RWPE2 (cell line): ENCODE results near the gene XAGE2.

ENCODE experiments used
- ATAC-seq: fragments of 200-7000 bp; cut with Tn5 transposase; 3 replicates; pipeline ENCODE4 v1.9.1; 2021; ENCODE audit warnings: low read depth
- DNase-seq: peaks from one replicate; pipeline ENCODE4 v3.0.0-alpha.2; 2020; ENCODE audit warnings: low spot score
- H3K27ac ChIP-seq: fragments of 450-650 bp; 2 replicates; pipeline ENCODE4 v1.5.1; 2017; ENCODE audit warnings: mild to moderate bottlenecking; ENCODE audit not compliant: poor library complexity, severe bottlenecking
- H3K27me3 ChIP-seq: fragments of 250-450 bp; sonication (Bioruptor Pico); 2 replicates; pipeline ENCODE4 v1.5.1; 2021; ENCODE audit warnings: mild to moderate bottlenecking, moderate library complexity; ENCODE audit not compliant: insufficient read depth, poor library complexity, severe bottlenecking
- H3K36me3 ChIP-seq: fragments of 250-450 bp; sonication (Bioruptor Pico); 2 replicates; pipeline ENCODE4 v1.5.1; 2020; ENCODE audit warnings: low read depth, mild to moderate bottlenecking, moderate library complexity
- H3K4me1 ChIP-seq: fragments of 250-450 bp; sonication (Bioruptor Pico); 2 replicates; pipeline ENCODE4 v1.5.1; 2021; ENCODE audit warnings: mild to moderate bottlenecking, moderate library complexity; ENCODE audit not compliant: insufficient read depth, poor library complexity, severe bottlenecking
- H3K4me3 ChIP-seq: fragments of 250-450 bp; sonication (Bioruptor Pico); 2 replicates; pipeline ENCODE4 v1.5.1; 2021; ENCODE audit warnings: mild to moderate bottlenecking, moderate library complexity; ENCODE audit not compliant: severe bottlenecking
- H3K9me3 ChIP-seq: fragments of 250-450 bp; sonication (Bioruptor Pico); 2 replicates; pipeline ENCODE4 v1.5.1; 2021; ENCODE audit warnings: mild to moderate bottlenecking, moderate library complexity; ENCODE audit not compliant: severe bottlenecking
- TF ChIP-seq, protein P1 (sequence below): fragments of 450-650 bp; IDR thresholded peaks from one replicate; pipeline ENCODE4 v1.5.1; 2017; ENCODE audit warnings: mild to moderate bottlenecking, moderate library complexity; ENCODE audit not compliant: poor library complexity, severe bottlenecking

Gene XAGE2

DNA sequence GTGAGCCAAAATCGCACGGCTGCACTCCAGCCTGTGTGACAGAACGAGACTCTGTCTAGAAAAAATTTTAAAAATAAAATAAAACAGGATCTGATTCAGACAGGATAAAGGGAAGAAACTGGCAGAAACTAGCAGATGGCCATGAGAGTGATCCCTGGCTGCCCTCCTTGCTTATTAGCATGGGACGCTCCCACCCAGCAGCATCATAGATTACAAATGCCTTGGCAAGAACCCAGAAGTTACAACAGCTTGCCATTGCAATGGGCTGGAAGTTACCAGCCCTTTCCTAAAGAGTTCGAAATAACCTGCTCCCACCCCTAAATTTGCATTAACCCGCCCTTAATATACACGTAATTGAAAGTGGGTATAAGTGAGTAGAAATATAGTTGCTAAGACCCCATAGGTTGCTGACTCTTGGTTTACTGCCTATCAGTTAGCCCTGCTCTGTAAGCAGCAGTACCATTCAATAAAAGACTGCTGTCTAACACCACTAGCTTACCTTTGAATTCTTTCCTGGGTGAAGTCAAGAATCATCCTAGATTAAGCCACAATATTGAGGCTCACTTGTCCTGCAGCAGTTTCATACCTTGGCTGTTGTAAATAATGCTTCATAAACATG is 9.1 kb upstream of the XAGE2 start:
- no peaks in the 10 kb centered on the region for H3K36me3 ChIP-seq
- no peak overlapping the region for H3K27ac ChIP-seq
- no peak for DNase-seq
- no peak for ATAC-seq
- H3K9me3 ChIP-seq = no peaks in the 10 kb centered on the region
- no peaks in the 10 kb centered on the region for H3K27me3 ChIP-seq
- TF ChIP-seq, protein P1, sequence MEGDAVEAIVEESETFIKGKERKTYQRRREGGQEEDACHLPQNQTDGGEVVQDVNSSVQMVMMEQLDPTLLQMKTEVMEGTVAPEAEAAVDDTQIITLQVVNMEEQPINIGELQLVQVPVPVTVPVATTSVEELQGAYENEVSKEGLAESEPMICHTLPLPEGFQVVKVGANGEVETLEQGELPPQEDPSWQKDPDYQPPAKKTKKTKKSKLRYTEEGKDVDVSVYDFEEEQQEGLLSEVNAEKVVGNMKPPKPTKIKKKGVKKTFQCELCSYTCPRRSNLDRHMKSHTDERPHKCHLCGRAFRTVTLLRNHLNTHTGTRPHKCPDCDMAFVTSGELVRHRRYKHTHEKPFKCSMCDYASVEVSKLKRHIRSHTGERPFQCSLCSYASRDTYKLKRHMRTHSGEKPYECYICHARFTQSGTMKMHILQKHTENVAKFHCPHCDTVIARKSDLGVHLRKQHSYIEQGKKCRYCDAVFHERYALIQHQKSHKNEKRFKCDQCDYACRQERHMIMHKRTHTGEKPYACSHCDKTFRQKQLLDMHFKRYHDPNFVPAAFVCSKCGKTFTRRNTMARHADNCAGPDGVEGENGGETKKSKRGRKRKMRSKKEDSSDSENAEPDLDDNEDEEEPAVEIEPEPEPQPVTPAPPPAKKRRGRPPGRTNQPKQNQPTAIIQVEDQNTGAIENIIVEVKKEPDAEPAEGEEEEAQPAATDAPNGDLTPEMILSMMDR = no peak
- no peak overlapping the region for H3K4me3 ChIP-seq
- no peaks in the 10 kb centered on the region for H3K4me1 ChIP-seq

DNA sequence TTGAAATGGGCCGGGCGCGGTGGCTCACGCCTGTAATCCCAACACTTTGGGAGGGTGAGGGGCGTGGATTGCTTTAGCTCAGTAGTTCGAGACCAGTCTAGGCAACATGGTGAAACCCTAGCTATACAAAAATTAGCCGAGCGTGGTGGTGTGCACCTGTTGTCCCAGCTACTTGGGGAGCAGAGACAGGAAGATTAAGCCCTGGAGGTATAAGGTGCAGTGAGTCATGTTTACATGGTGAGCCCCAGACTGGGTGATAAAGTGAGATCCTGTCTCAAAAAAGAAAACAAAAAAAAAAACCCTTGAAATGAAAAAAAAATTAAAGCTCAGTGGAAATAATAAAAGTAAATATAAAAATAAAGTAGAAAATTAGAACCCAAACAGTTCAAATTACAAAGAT is 6.9 kb upstream of the XAGE2 start:
- no peak overlapping the region for H3K27ac ChIP-seq
- no peaks in the 10 kb centered on the region for H3K4me1 ChIP-seq
- no peaks in the 10 kb centered on the region for H3K27me3 ChIP-seq
- no peaks in the 10 kb centered on the region for H3K36me3 ChIP-seq
- DNase-seq (no peak), ATAC-seq (no peak)
- TF ChIP-seq, protein P1 = no peak
- H3K9me3 ChIP-seq = no peaks in the 10 kb centered on the region
- no peak overlapping the region for H3K4me3 ChIP-seq

DNA sequence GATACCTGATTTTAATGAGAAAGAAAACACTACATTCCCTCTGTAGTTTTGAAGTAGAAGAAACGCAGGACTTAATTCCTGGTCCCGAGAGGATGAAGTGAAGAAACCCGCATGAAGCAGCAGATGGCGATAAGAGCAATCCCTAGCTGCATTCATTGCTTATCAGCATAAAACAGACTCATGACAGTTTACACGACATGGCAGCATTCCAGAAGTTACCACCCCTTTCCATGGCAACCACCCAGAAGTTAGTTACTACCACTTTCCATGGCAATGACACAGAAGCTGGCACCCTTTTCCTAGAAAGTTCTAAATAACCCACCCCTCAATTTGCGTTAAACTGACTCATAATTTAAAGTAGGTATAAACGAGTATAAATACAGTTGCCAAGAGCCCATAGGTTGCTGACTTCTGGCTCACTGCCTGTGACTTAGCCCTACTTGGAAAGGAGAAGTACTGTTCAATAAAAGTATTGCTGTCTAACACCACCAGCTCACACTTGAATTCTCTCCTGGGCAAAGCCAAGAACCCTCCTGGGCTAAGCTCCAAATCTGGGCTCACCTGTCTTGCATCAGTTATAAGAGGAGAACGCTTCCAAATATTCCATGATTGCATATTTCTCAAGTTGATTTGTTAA is 5.5 kb upstream of the XAGE2 start:
- TF ChIP-seq, protein P1 = peak; percentile 4
- Histone ChIP-seq H3K4me3 (no peak overlapping the region), H3K27ac (no peak overlapping the region), H3K36me3 (no peaks in the 10 kb centered on the region), H3K27me3 (no peaks in the 10 kb centered on the region), H3K4me1 (no peaks in the 10 kb centered on the region), H3K9me3 (no peaks in the 10 kb centered on the region)
- ATAC-seq (no peak), DNase-seq (no peak)

DNA sequence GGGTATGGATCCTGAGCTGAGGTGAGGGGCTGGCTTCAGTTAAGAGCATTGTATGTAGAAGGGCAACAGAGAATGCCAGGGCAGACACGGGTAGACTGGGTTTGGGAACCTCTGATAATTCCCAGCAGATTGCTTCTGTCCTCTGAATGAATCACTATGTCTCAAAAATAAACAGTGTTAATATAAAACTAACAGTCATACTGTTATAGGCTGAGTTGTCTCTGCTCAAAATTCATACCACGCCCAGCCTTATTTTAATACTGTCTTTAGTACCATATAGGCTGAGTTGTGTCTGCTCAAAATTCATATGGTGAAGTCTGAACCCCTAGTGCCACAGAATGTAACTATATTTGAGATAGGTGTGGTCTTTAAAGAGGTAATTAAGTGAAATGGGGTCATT is 10.0 kb downstream of the XAGE2 start:
- H3K4me1 ChIP-seq = no peaks in the 10 kb centered on the region
- no peak for DNase-seq
- H3K27ac ChIP-seq = no peak overlapping the region
- no peak overlapping the region for H3K4me3 ChIP-seq
- ATAC-seq = no peak
- no peaks in the 10 kb centered on the region for H3K9me3 ChIP-seq
- TF ChIP-seq, protein P1 = no peak
- no peaks in the 10 kb centered on the region for H3K36me3 ChIP-seq
- H3K27me3 ChIP-seq = no peaks in the 10 kb centered on the region

DNA sequence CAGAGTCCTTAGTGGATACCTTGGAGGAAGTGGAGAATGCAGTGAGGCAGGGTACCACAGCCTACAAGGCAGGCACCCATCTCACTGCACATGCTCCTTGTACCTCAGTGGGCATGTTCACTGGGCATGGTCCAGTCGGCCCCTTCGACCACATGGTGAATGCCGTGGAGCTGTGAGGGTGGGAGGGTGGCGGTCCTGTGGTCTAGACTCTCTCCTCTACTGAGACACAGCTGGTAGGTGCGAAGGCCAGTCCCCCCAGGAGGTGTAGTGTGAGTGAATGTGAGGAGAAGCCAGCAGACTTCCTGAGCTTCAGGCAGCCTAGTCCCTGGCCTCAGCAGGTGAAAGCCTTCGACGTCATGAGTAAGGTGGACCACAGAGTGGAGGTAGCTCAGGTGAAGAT is 12.2 kb downstream of the XAGE2 start:
- no peaks in the 10 kb centered on the region for H3K4me1 ChIP-seq
- H3K4me3 ChIP-seq = no peak overlapping the region
- H3K27ac ChIP-seq = no peak overlapping the region
- no peak for ATAC-seq
- TF ChIP-seq, protein P1 = no peak
- no peak for DNase-seq
- H3K27me3 ChIP-seq = no peaks in the 10 kb centered on the region
- H3K36me3 ChIP-seq = no peaks in the 10 kb centered on the region
- H3K9me3 ChIP-seq = no peaks in the 10 kb centered on the region
